Stimulated activated CD4-positive, alpha-beta T cell treated with anti-CD3 and anti-CD28 coated beads, Interleukin-2, amount 100 ng/mL, for 48 hours (primary cell): Measurements from ENCODE around the gene MCRS1.
"Not testable (repeated sequence)": the region's sequence is repeated elsewhere in the genome, so short reads cannot be mapped to it uniquely, and the experiment has no call there.

Source experiments
- DNase-seq, 2 donors: peaks; one replicate each; pipeline ENCODE4 v3.0.0-alpha.2; 2020

The MCRS1 gene

GRCh38 chr12:49540229-49541139, 27.5 kb downstream of the MCRS1 start:
- no peak for DNase-seq

- DNase-seq = no peak
Observed at GRCh38 chr12:49539406-49540228, 28.3 kb downstream of the MCRS1 start.

- DNase-seq = peak; percentile 65 to 72
Observed at GRCh38 chr12:49538510-49539403, 29.2 kb downstream of the MCRS1 start, which contains the start of gene KCNH3. Gene KCNH3 (plus strand): TSS chr12:49539030. CDS start chr12:49539417, 387 bp downstream.

- DNase-seq = peak in 1 of 2 donors; percentile 26
Observed at GRCh38 chr12:49537752-49538509, 30.0 kb downstream of the MCRS1 start.

GRCh38 chr12:49537231-49537751, 30.7 kb downstream of the MCRS1 start:
- DNase-seq = no peak

- DNase-seq = no peak
Observed at GRCh38 chr12:49536526-49537071, 31.3 kb downstream of the MCRS1 start.

- DNase-seq = no peak
Observed at GRCh38 chr12:49535921-49536525, 31.9 kb downstream of the MCRS1 start.

GRCh38 chr12:49534731-49535278, 33.1 kb downstream of the MCRS1 start:
- no peak for DNase-seq

GRCh38 chr12:49534122-49534521, 33.8 kb downstream of the MCRS1 start:
- not testable (repeated sequence) for DNase-seq

GRCh38 chr12:49533331-49533730, 34.6 kb downstream of the MCRS1 start:
- no peak for DNase-seq

GRCh38 chr12:49531745-49532144, 36.2 kb downstream of the MCRS1 start:
- no peak for DNase-seq

GRCh38 chr12:49529414-49529813, 38.5 kb downstream of the MCRS1 start:
- DNase-seq = no peak

GRCh38 chr12:49527361-49528130, 40.4 kb downstream of the MCRS1 start:
- no peak for DNase-seq

- DNase-seq = no peak
Observed at GRCh38 chr12:49525942-49526341, 42.0 kb downstream of the MCRS1 start.

- no peak for DNase-seq
Observed at GRCh38 chr12:49524660-49525324, 43.1 kb downstream of the MCRS1 start.

GRCh38 chr12:49521389-49521788, 46.6 kb downstream of the MCRS1 start:
- no peak for DNase-seq

- no peak for DNase-seq
Observed at GRCh38 chr12:49519574-49519936, 48.4 kb downstream of the MCRS1 start.

- DNase-seq = no peak
Observed at GRCh38 chr12:49518914-49519573, 48.9 kb downstream of the MCRS1 start.

- no peak for DNase-seq
Observed at GRCh38 chr12:49515266-49515665, 52.7 kb downstream of the MCRS1 start.
